HG02642 (cell line): ENCODE results near the gene MARS1.
"Not testable (repeated sequence)": the region's sequence is repeated elsewhere in the genome, so short reads cannot be mapped to it uniquely, and the experiment has no call there.

Source experiments
- ATAC-seq: cut with Tn5 transposase; IDR thresholded peaks from one replicate; pipeline ENCODE4 v1.9.1; 2021; ENCODE audit warnings: mild to moderate bottlenecking; ENCODE audit not compliant: unreplicated experiment, poor library complexity

The MARS1 gene

GRCh38 chr12:57546438-57547287 lies 58.8 kb downstream of the MARS1 start, which contains the start of gene DCTN2:
Gene DCTN2, minus strand, starts transcription at chr12:57547192. Its CDS starts 129 bp downstream, at chr12:57547063.
- peak; percentile 98 for ATAC-seq

- no peak for ATAC-seq
Measured at GRCh38 chr12:57547288-57548012, 59.6 kb downstream of the MARS1 start.

DNA sequence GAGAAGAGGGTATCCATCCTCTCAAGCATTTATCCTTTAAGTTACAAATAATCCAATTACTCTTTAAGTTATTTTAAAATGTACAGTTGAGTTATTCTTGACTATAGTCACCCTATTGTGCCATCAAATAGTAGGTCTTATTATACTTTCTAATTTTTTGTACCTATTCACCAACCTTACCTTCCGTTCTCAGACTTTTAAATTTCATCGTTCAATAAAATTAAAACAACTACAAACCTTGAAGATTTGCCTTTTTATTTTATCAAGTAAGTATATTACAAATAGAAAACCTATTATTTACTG lies 60.1 kb downstream of the MARS1 start:
- ATAC-seq: no peak

GRCh38 chr12:57548488-57548887 lies 60.6 kb downstream of the MARS1 start:
- no peak for ATAC-seq

GRCh38 chr12:57549203-57549908 lies 61.5 kb downstream of the MARS1 start:
- ATAC-seq: no peak

DNA sequence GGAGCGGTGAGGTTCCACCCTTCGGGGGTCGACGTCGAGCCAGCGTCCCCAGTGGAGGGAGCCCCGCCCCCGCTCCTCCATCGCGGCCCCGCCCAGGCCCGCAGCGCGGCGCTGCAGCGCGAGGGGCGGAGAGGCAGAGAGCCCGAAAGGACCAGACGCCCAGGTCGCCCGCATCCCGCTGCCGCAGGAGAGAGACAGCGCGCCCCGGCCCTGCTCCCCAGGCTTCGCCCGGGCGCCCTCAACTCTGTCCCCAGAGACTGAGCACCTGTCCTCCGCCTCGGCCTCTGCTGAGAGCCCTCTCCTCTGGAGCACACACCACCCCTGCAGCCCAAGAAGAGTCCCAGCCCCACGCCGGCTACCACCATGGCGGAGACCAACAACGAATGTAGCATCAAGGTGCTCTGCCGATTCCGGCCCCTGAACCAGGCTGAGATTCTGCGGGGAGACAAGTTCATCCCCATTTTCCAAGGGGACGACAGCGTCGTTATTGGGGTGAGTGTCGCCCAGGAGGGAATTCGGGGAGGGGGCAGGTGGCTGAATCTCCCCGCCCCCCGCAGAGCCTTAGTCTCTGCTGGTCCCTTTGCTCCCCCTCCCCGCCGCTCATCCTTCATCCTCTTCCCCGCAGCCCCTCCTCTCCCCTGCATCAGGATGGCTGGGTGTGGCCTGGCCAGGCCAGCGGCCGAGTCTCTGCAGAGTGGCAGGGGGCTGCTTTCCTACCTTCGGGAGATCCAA lies 62.2 kb downstream of the MARS1 start, which contains the start of gene KIF5A:
Gene KIF5A, plus strand, starts transcription at position 136 of the 732 bp plus-strand sequence. Its CDS starts 228 bp downstream, at position 364.
- peak; percentile 28 for ATAC-seq

DNA sequence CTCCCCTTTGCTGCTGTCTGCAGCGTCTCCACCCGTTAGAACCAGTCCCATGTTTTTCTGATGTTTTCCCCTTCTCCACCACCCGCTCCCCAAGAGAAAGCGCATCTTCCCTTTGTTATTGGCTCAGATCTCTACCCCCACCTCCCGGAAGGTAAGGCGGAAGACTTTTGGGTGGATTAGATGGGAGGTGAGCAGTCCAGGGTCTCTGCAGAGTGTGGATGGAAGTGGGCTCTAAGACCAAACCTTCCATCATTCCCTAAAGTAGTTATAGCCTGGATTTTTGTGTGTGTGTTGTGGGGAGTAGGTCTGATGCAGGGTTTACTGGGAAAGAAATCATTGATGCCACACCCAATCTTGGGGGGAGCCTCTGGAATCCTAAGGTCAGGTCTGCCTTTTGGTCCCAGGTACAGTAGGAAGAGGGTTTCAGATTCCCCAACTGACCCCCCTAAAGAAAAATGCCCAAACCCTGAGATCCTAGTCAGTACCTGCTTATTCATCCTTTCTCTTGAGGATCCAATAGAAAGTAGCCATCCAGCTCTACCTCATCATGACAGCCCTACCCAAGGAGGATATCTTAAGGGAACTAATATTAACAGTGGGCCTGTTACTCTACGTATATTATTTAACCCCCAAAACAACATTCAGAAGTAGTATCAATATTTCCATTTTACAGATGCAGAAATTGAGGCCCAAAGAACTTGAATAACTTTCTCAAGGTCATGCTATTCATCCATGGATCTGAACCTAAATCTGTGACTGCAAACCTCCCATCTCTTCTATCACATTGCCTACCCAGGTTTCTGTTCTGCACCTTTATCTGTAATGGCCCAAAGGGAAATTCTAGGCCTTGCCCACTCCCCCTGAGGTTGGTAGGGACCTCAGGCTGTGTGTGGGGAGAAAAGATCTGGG lies 63.0 kb downstream of the MARS1 start:
- no peak for ATAC-seq

DNA sequence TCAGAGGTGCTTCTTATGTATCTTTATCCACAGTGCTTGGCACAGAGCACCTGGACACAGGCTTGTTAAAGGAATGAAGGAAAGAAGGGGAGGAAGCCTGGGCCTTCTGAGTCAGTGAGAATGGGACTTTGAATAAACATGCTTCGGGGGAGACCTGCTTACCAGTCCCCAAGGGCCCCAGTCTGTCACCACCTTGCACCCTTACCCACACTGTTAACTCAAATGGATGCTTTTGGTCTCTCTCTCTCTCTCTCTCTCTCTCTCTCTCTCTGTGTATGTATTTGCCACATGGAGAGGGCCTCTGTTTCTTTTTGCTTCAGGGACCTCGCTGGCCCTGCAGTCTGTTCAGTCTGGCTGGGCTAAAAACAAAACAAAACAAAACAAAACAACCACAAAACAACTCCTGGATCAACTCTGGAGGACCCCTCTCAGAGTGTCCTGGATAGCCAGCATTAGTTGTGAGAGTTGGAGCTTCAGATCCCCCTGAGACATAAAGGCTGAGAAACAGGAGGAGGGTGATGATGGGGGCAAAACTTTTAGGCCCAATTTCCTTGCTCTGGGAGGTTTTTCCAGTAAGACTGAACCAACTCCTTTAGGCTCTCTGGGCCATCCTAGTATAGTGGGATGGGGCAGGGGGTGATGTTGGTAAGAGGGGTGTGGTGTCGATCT lies 63.9 kb downstream of the MARS1 start:
- ATAC-seq: no peak

DNA sequence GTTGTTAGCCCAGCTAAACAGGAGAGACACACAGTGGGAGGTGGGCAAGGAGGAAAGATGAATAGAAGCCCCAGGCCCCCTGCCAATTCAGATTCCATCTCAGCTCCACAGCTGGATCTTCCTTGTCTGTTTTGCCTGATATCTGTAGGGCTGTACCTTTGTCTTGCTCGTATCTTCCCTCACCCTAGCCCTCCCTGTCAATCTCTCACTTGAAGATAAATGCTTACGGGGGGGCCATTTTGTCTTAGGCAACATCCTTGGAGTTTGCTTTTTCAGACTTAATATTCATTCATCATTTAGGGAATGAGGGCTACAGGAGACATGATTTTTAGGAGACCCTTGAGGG lies 64.4 kb downstream of the MARS1 start:
- no peak for ATAC-seq

DNA sequence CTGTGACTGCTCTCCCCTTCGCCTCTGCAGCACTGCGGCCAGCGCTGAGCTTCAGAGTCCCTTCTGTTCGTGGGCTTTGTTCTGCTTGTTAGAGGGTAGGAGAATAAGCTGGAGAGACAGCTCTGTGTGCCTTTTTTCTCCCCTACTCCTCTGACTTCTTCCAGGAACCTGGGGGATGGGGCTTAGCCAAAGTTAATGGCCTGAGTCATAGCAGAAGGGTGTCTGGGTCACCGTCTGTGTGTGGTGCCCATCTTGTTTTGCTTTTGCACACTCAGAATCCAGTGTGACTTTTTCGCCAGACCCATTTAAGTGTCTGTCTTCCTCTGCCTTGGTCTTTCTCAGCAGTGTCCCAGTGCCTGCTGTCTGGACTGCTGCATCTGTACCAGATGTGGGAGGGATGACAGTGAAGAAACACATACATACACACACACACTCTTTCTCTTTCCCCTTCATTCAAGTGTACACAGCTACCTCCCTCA lies 65.0 kb downstream of the MARS1 start:
- ATAC-seq: no peak

DNA sequence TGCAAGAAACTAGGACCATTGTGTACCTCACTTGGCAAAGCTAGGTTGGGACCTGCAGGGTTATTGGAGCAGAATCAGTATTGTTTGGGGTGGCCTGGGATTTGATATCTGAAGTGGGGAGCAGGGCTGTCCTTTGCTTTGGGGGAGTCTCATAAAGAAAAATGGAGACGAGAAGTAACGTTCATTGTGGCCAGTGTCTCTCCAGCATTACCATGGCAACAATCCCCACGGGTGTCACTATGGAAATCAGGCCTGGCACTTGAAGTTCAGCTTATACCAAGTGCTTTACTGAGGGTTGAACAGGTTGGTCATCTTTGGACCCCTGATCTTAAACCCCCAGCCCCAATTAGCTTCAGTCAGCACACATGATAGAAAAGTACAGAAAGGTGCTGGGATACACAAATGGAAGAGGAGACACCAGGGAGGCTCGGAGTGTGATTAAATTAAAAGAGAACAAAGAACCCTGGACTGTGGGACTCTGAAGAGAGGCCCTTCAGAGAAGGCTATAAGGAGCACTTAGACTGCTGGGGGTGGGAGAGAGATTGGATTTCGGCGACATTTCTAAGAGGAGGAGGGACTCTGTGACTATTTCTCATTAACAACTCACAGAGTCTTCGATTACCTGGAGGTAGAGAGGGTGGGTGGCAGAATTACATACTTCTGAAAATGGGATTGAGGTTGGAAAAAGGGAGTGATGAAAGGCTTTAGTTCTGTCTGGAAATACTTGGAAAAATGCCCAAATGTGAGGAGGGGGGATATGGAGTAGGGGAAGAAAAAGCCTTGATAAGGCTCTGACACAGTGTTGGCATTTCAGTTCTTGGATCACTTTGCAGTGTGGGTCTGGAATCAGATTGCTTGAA lies 65.7 kb downstream of the MARS1 start:
- no peak for ATAC-seq

- no peak for ATAC-seq
Measured at GRCh38 chr12:57554453-57554852, 66.6 kb downstream of the MARS1 start.

GRCh38 chr12:57554897-57555296 lies 67.0 kb downstream of the MARS1 start:
- ATAC-seq: no peak

- ATAC-seq: no peak
Measured at GRCh38 chr12:57558864-57559263, 71.0 kb downstream of the MARS1 start.

GRCh38 chr12:57560516-57560915 lies 72.6 kb downstream of the MARS1 start:
- ATAC-seq: no peak

- not testable (repeated sequence) for ATAC-seq
Measured at GRCh38 chr12:57561117-57561516, 73.2 kb downstream of the MARS1 start.

- ATAC-seq: no peak
Measured at GRCh38 chr12:57563358-57563757, 75.5 kb downstream of the MARS1 start.
